PFSK-1 (cell line): ENCODE measurements around the gene CUL9.

Source experiments
- POLR2AphosphoS5 ChIP-seq: IDR thresholded peaks from 2 replicates; pipeline ENCODE4 v1.6.1; 2012; ENCODE audit warnings: low read depth, mild to moderate bottlenecking, control low read depth, low read length, moderate library complexity
- SIN3A ChIP-seq: IDR thresholded peaks from 2 replicates; pipeline ENCODE4 v1.6.1; 2012; ENCODE audit warnings: mild to moderate bottlenecking, low read length, moderate library complexity, borderline replicate concordance; ENCODE audit not compliant: insufficient read depth
- TF ChIP-seq, protein P1 (sequence below), 2 experiments: IDR thresholded peaks; 2 replicates each; pipeline versions ENCODE4 v1.6.1 to v1.8.0; 2011 to 2012; ENCODE audit warnings: low read depth in 2 of 2, low read length in 2 of 2, control low read depth in 1 of 2, inconsistent platforms in 1 of 2, mild to moderate bottlenecking in 1 of 2, moderate library complexity in 1 of 2; ENCODE audit not compliant: insufficient read depth in 1 of 2

DNA sequence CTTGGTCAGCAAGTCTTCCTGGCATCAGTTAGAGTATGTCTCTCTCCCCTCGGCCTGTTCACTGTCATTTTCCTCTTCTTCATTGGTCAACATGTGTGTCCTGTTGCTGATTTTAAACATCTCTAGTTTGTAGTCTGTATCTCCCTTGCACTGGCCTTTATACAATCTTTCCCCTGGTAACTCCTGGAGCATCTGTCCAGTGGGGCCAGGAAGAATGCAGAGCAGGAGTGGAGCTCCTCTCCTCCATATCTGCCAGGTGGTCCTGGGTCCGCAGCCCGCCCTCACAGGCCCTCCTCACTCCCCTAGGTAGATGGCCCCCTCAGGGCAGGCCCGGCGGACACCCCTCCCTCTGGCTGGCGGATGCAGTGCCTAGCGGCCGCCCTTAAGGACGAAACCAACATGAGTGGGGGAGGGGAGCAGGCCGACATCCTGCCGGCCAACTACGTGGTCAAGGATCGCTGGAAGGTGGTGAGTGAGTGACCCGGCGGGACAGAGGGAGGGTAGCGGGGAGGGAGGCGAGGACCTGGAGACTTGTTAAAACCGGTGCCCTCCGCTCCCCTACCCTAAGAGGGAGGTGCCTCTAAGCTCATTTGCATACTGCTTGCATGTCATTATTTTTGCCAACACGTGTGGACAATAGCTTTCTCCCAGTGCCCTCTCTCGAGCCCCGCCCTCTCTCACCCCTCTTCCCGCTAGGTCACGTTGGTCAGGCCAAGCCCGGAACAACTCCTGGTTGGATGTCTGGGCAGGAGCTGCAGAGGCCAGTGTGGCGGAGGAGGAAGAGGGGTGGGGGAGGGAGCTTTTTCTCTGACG, 64.5 kb downstream of the CUL9 start:
- TF ChIP-seq POLR2AphosphoS5, result no peak
- TF ChIP-seq, protein P1, sequence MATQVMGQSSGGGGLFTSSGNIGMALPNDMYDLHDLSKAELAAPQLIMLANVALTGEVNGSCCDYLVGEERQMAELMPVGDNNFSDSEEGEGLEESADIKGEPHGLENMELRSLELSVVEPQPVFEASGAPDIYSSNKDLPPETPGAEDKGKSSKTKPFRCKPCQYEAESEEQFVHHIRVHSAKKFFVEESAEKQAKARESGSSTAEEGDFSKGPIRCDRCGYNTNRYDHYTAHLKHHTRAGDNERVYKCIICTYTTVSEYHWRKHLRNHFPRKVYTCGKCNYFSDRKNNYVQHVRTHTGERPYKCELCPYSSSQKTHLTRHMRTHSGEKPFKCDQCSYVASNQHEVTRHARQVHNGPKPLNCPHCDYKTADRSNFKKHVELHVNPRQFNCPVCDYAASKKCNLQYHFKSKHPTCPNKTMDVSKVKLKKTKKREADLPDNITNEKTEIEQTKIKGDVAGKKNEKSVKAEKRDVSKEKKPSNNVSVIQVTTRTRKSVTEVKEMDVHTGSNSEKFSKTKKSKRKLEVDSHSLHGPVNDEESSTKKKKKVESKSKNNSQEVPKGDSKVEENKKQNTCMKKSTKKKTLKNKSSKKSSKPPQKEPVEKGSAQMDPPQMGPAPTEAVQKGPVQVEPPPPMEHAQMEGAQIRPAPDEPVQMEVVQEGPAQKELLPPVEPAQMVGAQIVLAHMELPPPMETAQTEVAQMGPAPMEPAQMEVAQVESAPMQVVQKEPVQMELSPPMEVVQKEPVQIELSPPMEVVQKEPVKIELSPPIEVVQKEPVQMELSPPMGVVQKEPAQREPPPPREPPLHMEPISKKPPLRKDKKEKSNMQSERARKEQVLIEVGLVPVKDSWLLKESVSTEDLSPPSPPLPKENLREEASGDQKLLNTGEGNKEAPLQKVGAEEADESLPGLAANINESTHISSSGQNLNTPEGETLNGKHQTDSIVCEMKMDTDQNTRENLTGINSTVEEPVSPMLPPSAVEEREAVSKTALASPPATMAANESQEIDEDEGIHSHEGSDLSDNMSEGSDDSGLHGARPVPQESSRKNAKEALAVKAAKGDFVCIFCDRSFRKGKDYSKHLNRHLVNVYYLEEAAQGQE (IDR thresholded peaks at IDR 0.05; ENCODE audit: insufficient read depth in 1 of 2, low read depth in 2 of 2, low read length in 2 of 2), result no peak
- TF ChIP-seq SIN3A, result no peak
